ENCODE data around the gene ORAI2. TPM values are rescaled to one million over a fixed set of nuclear protein-coding genes. Genes with fewer than 3 reads are reported as not detected.

The ORAI2 gene
- total and polyA plus RNA-seq, 2 of the 13 experiments (the other 11 are each of a cell fraction or from before 2014, with no cell fraction given): 3.0 to 6.0 TPM

GRCh38 chr7:102436118-102436517 is 2.7 kb downstream of the ORAI2 start:
- no TSS peak for BruUV-seq (replicated peaks)

More at GRCh38 chr7:102436118-102436517, 2.7 kb downstream of the ORAI2 start:
- ATAC-seq (no peak), DNase-seq (ENCODE audit: low spot score) (no peak), FAIRE-seq (no peak)
- in situ Hi-C loops (cut with HindIII; ENCODE audit: extremely low pct_ligation_motif_present, low pct_unique_long_range_greater_than_20kb) (no loop called here), intact Hi-C loops (cut with micrococcal nuclease; ENCODE audit: unreplicated experiment) (no loop called here)
- Histone ChIP-seq H4K20me1 (ENCODE audit: insufficient read depth, low read length) (no peaks in the 10 kb centered on the region), H3K9ac (ENCODE audit: insufficient read depth, low read depth, low read length) (no peak overlapping the region), H3K4me3 (replicated peaks in 1 of 3; ENCODE audit: insufficient read depth in 1 of 3, low read depth in 2 of 3, low read length in 3 of 3) (no peak overlapping the region), H2AFZ (ENCODE audit: low read length) (no peak overlapping the region), H3K36me3 (replicated peaks in 1 of 2; ENCODE audit: control insufficient read depth in 1 of 2, insufficient read depth in 2 of 2, low read length in 2 of 2) (no peaks in the 10 kb centered on the region), H3K4me1 (ENCODE audit: insufficient read depth, low read length) (peaks cover 41% of the 10 kb centered on the region), H3K27me3 (ENCODE audit: control insufficient read depth in 1 of 2, insufficient read depth in 2 of 2, low read length in 2 of 2) (no peaks in the 10 kb centered on the region), H3K4me2 (ENCODE audit: low read depth, low read length) (no peak overlapping the region), H3K79me2 (ENCODE audit: insufficient read depth, low read length) (no peaks in the 10 kb centered on the region), H3K9me3 (ENCODE audit: low read length) (no peaks in the 10 kb centered on the region), H3K27ac (ENCODE audit: extremely low read length, insufficient read depth, low read length) (no peak overlapping the region)
- TF ChIP-seq SP1 (IDR thresholded peaks at IDR 0.05) (no peak), SP1 (CRISPR knock-in tag; IDR thresholded peaks at IDR 0.05) (no peak), DDIT3 (CRISPR knock-in tag; IDR thresholded peaks at IDR 0.05) (no peak), MYPOP (CRISPR knock-in tag; IDR thresholded peaks at IDR 0.05) (no peak), MAFG (CRISPR knock-in tag; IDR thresholded peaks at IDR 0.05) (no peak), HNRNPK (IDR thresholded peaks at IDR 0.05; ENCODE audit: low read depth, low read length, poor library complexity, severe bottlenecking) (no peak), MIER3 (CRISPR knock-in tag; IDR thresholded peaks at IDR 0.05; ENCODE audit: borderline replicate concordance) (no peak), ATF5 (CRISPR knock-in tag; IDR thresholded peaks at IDR 0.05; ENCODE audit: low read depth) (no peak), ZBTB7A (CRISPR knock-in tag; IDR thresholded peaks at IDR 0.05) (no peak), ZNF33B (CRISPR knock-in tag; IDR thresholded peaks at IDR 0.05) (no peak), ZNF790 (CRISPR knock-in tag; IDR thresholded peaks at IDR 0.05; ENCODE audit: borderline replicate concordance) (no peak), ZNF567 (CRISPR knock-in tag; IDR thresholded peaks at IDR 0.05; ENCODE audit: borderline replicate concordance) (no peak), ZNF501 (CRISPR knock-in tag; IDR thresholded peaks at IDR 0.05) (no peak), CAMTA2 (CRISPR knock-in tag; IDR thresholded peaks at IDR 0.05; ENCODE audit: borderline replicate concordance) (no peak), ZNF335 (CRISPR knock-in tag; IDR thresholded peaks at IDR 0.05) (no peak)
- CTCF ChIA-PET (ENCODE audit: low intra/inter-chr PET ratio, low total read pairs): no interaction called here
- POLR2A ChIA-PET: no interaction called here
- WGBS (ENCODE audit: low lambda C conversion rate): 92% methylated on average over 10 of the region's 10 CpGs

All from HepG2 (cell line).